HG03521 (cell line): ENCODE results near the gene RBFOX1.

Experiments
- ATAC-seq: cut with Tn5 transposase; IDR thresholded peaks from one replicate; pipeline ENCODE4 v1.9.1; 2021; ENCODE audit warnings: mild to moderate bottlenecking, moderate library complexity; ENCODE audit not compliant: unreplicated experiment

The RBFOX1 gene

DNA sequence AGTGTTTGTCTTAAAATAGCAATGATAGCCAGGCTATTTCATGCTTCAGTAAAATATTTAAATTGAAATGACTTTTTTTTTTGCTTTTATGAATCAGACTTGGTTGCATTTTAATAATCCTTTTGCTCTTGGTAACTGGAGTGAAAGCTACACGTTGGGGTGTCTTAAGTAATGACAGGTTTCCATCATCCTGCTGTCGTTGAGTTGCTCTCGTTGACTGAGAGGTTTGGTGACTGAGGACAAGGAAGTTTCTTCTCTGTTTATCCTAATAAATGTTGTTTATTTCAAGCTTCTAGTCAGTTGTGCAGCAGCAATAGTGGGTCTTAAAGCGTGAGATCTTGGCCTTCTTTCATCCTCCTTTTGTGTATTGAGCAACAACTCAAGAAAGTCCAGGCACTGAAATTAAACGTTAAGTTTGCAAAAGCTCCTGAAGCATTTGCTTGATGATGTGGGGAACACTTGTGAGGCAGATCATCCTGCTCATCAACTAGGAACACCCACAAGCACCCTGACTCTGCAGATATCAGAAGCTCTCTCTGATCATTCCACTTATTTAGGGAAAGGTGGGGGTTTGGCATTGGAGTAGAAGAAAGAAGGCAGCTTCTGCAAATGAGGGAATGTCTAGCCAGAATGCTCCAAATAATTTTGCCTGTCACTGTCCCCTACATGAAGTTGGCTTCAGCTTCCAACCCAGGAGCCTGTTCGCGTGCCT lies 179.1 kb downstream of the RBFOX1 start:
- ATAC-seq, result no peak

DNA sequence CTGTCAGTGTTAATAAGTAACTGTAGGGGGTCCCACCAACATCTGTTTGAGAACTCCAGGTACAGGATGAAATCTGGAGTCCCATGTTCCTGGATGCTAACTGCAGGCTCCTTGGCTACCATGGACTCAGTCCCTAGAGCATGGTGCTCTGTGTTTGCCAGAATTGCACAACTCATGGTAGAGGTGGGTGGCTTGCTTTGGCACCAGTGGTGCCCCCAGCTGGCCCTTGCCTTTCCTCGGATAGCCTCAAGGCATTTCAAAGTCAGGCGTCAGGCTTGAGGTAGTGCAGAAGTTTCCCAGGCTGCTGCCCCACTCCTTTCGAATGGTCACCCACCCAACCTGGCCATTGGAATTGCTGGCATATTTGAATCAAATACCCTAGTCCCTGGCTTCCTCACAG lies 179.9 kb downstream of the RBFOX1 start:
- ATAC-seq, result no peak

GRCh38 chr16:7513429-7513828 lies 180.8 kb downstream of the RBFOX1 start:
- no peak for ATAC-seq

GRCh38 chr16:7515543-7515942 lies 182.9 kb downstream of the RBFOX1 start:
- ATAC-seq, result no peak

DNA sequence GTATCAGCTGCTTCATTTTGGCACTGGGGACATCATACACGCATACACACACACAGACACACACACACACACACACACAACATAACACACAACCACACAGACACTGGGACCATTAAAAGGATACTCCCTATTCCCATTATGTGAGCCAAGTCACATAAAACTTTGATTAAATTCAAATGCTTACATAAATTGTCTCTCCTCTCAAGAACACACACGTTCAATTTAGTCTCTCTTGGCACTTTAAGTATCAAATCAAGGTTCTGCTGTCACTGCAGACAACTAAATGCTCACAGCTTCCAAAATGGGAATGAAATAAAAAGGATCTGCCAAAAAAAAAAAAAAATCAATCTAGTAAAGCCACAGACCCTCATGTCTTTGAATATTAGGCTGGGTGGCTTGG lies 184.9 kb downstream of the RBFOX1 start:
- no peak for ATAC-seq

GRCh38 chr16:7518158-7518557 lies 185.5 kb downstream of the RBFOX1 start:
- ATAC-seq, result no peak

DNA sequence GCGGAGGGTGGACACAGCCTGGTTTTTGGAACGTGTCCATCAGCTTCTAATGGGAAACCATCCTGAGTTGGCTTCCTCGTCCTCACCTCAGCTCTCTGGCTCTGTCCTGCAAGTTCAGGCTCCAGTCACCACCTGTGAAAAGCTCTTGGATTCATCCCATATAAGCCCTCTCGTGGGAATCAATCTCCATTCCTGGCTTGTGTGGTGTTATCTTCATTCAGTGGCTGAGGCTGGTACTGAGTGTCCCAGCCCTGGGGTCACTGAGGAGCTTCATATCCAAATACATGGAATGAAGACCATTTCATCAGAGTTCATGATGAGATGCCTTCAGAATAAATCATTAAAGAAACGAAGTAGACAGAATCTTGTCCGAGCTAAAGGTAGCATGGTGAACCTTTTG lies 189.2 kb downstream of the RBFOX1 start:
- no peak for ATAC-seq

- ATAC-seq, result no peak
Measured at GRCh38 chr16:7524419-7524818, 191.8 kb downstream of the RBFOX1 start.

GRCh38 chr16:7526736-7527135 lies 194.1 kb downstream of the RBFOX1 start:
- ATAC-seq, result no peak

DNA sequence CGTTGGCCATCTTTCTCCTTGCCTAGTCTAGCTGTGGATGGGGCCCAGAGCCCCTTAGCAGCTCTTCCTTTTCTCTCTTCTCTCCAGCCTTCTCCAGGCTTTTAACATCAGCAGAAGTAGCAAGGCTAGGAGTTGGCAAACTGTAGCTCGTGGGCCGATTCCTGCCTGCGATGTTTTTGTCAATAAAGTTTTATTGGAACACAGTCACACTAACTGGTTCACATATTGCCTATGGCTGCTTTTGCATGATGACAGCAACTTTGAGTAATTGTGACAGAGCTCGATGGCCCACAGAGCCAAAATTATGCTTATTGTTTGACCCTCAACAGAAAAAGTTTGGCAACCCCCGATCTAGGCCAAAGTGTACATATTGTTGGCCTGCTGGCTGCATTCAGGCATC lies 199.9 kb downstream of the RBFOX1 start:
- ATAC-seq, result no peak

GRCh38 chr16:7534749-7535148 lies 202.1 kb downstream of the RBFOX1 start:
- no peak for ATAC-seq

DNA sequence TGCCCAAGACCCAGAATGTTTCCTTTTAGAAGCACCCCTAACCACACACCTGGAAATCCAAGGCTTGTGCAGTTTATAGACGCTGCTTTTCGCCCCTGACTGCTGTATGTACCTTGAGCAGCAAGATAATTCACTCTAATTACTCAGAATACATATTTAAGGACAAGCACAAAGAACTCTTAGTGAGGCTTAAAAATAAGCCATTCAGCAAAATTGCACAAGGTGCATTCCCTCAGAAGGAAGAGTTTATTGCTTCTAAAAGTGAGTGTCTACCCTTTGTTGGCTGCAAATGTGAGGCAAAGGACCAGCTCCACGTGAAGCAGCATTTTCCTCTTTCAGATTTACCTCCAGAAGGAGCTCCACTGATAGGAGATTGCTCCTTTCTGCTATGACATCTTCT lies 208.4 kb downstream of the RBFOX1 start:
- ATAC-seq, result no peak

- no peak for ATAC-seq
Measured at GRCh38 chr16:7545251-7545650, 212.6 kb downstream of the RBFOX1 start.

DNA sequence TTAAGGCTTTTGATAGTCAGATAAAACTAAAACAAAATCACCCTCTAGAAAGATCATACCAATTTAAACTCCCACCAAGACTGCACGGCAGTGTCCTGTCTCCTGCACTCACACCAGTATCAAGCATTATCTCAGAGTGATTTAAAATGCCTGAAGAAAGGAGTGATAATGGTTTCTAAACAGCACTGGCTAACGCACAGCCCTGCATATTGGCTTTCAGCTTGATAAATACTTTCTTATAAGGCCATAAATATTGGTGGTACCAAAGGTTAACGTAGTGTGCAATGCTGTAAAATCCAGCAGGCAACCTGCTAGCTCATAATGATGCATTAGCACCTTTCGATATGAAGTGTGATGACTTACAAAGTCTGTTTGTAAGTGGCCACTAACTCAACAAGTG lies 214.3 kb downstream of the RBFOX1 start:
- no peak for ATAC-seq

- no peak for ATAC-seq
Measured at GRCh38 chr16:7547736-7548135, 215.1 kb downstream of the RBFOX1 start.

DNA sequence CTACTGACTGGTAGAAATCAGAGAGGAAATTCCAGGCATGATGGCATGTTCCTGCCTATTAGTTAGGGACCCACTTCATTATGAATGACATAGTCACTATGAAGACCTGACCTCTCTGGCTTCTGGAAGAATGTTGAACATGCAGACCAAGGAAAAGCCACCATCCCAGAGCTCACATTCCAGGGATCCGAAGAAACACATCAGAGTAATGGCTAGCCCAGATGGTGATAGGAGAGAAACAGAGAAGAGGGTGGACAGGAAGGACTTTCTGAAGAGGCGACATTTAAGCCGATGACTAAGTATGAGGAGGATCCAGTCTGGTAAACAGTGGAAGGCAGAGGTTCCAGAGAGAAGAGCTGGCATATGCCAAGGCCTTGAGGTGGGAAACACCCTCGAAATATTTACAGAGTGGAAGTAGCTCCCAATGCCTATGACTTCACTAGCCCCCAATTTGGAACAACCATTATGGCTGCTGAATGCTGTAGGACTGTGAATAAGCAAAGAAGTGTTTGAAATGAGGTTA lies 216.2 kb downstream of the RBFOX1 start:
- ATAC-seq, result no peak

- no peak for ATAC-seq
Measured at GRCh38 chr16:7550096-7550495, 217.5 kb downstream of the RBFOX1 start.

- ATAC-seq, result no peak
Measured at GRCh38 chr16:7555459-7555858, 222.8 kb downstream of the RBFOX1 start.

- ATAC-seq, result no peak
Measured at GRCh38 chr16:7561908-7562405, 229.3 kb downstream of the RBFOX1 start.

DNA sequence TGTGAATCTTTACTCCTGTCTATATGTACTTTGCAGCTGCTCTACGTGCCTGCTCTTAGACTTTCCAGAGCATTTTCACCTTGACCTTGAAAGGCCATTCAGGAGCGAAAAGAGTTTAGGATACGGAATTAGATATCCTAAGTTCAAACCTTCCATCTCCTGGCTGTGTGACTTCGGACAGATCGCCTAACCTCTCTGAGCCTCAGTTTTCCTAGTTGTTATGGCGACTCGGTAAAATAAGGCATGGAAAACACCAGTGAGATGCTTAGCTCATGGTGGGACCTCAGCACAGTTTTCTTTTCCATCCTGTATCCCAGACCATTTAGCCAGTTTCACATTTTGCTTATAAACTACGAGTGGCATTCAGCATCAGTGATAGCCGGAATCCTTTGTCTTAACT lies 233.7 kb downstream of the RBFOX1 start:
- ATAC-seq, result no peak

GRCh38 chr16:7571366-7571765 lies 238.7 kb downstream of the RBFOX1 start:
- no peak for ATAC-seq

DNA sequence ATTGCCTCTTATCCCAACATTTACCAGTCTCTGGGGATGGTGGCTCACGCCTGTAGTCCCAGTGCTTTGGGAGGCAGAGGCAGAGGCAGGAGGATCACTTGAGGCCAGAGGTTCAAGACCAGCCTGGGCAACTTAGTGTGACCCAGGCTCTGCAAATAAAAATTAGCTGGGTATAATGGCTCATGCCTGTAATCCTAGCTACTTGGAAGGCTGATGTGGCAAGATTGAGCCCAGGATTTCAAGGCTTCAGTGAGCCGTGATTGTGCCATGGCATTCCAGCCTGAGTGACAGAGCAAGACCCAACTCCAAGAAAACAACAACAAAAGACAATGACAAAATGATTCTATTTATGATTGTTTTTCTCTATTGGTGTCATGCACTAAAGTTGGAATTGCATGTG lies 244.9 kb downstream of the RBFOX1 start:
- no peak for ATAC-seq

GRCh38 chr16:7579454-7579853 lies 246.8 kb downstream of the RBFOX1 start:
- ATAC-seq, result no peak
